H1 (cell line): ENCODE results near the gene FOSL1. TPM values are rescaled to one million over a fixed set of nuclear protein-coding genes. Genes with fewer than 3 reads are reported as not detected.

Experiments used
- CBX5 ChIP-seq: fragments of 300-800, 300-1000 bp; sonication (generic); IDR thresholded peaks from 2 replicates; pipeline ENCODE4 v1.7.1; 2016; ENCODE audit warnings: antibody characterized with exemption, low read length, low read depth
- CREB1 ChIP-seq: IDR thresholded peaks from 2 replicates; pipeline ENCODE4 v1.6.1; 2012; ENCODE audit warnings: inconsistent platforms
- SAP30 ChIP-seq: fragments of 300-600 bp; sonication (generic); IDR thresholded peaks from 2 replicates; pipeline ENCODE4 v1.7.1; 2012; ENCODE audit warnings: low read length, moderate library complexity, mild to moderate bottlenecking, inconsistent platforms; ENCODE audit not compliant: insufficient read depth, insufficient replicate concordance
- polyA plus RNA-seq, 7 experiments: library from polyadenylated mRNA; depleted of rRNA in 3 of 7; stranded (reverse) in 5 of 7; unstranded in 2 of 7; fragments of >200 nt in 5 of 7; fragments of 200-250 nt in 2 of 7; gene quantifications; 1 replicate in 5 of 7; 2 replicates in 1 of 7; 4 replicates in 1 of 7; pipeline versions ENCODE4 v1.2.1 to v1.2.3, GENCODE V29; 2011 to 2013; ENCODE audit warnings: missing spikeins in 2 of 7, mixed read lengths in 2 of 7
- total RNA-seq: library from RNA; stranded (reverse); fragmentation: NEBNext Ultra II Directional; extraction: Animal tissue kit (Norgen Biotek cat#: 25700); gene quantifications from 2 replicates; pipeline ENCODE4 v1.2.1, GENCODE V29; 2021

Gene FOSL1
- total and polyA plus RNA-seq, 2 of the 8 experiments (the other 6 are each of a cell fraction or from before 2014, with no cell fraction given): 6.3 to 7.2 TPM

DNA sequence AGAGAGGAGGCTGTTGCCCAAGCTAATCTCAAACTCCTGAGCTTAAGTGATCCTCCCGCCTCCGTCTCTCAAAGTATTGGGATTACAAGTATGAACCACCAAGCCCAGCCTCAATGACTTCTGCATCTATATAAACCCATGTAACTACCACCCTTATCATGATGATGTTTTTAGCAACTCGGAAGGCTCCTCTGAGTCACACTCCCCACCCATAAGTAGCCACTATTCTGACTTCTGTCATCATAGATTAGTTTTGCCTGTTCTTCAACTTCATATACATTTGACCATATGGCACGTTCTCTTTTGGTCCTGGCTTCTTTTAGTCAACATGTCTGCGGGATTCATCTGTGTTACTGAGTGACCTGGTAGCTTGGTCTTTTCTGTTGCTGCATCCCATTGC, 6.4 kb upstream of the FOSL1 start (continued):
- TF ChIP-seq SAP30: no peak
- TF ChIP-seq CREB1: no peak
- TF ChIP-seq CBX5: no peak
